ENCODE measurements around the gene PDE11A. TPM values are rescaled to one million over a fixed set of nuclear protein-coding genes. Genes with fewer than 3 reads are reported as not detected.

The PDE11A gene
- total RNA-seq, 6 experiments from 2014 or later, result 1.2 to 3.1 (median 1.4) TPM

DNA sequence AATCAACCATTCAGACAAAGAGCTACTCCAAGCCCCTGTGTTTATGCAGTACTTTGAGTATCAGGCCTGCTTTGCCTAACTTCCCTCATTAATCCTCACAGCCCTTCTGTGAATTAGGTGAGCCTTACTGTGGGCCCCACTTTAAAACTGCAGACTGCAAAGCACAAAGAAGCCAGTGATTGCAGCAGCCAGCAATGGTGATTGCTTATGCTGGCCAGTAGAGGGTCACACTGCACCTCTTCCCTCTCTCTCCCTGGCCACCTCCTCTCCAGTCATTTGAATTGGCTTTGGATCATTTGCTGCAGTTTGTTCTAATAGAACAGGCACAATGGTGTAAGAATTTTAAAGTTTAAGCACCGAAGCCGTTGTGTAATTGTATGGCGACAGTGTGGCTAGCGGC, 450.1 kb downstream of the PDE11A start:
- Mint-ChIP-seq H3K27ac (no peak overlapping the region), H3K4me3 (no peak overlapping the region), H3K27me3 (ENCODE audit: insufficient read depth) (no peaks in the 10 kb centered on the region; the same call in none of the 2 replicates), H3K9me3 (no peaks in the 10 kb centered on the region), H3K36me3 (ENCODE audit: low read depth) (no peaks in the 10 kb centered on the region), H3K4me1 (ENCODE audit: low read depth) (peaks cover 24% of the 10 kb centered on the region)
- no peak for DNase-seq
- TF ChIP-seq, protein P1, sequence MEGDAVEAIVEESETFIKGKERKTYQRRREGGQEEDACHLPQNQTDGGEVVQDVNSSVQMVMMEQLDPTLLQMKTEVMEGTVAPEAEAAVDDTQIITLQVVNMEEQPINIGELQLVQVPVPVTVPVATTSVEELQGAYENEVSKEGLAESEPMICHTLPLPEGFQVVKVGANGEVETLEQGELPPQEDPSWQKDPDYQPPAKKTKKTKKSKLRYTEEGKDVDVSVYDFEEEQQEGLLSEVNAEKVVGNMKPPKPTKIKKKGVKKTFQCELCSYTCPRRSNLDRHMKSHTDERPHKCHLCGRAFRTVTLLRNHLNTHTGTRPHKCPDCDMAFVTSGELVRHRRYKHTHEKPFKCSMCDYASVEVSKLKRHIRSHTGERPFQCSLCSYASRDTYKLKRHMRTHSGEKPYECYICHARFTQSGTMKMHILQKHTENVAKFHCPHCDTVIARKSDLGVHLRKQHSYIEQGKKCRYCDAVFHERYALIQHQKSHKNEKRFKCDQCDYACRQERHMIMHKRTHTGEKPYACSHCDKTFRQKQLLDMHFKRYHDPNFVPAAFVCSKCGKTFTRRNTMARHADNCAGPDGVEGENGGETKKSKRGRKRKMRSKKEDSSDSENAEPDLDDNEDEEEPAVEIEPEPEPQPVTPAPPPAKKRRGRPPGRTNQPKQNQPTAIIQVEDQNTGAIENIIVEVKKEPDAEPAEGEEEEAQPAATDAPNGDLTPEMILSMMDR (IDR thresholded peaks at IDR 0.05), result no peak

DNA sequence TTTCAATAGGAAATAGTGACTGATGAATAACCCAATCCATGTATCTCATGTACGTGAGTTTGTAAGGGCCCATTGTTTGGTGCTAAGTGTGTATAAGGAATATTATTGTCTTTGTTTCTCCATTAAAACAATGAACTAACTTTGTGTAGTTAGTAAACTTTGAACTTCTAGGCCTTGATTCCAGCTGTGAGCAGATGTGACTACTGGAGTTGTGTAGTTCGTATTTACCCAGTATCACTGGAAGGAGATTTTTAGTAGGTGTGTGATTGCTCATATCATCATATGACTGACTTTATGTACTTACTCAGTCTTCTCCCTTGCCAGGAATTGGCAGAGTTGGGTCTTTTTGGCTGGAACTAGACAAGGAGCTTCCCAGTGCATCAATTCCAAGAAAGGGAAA, 452.6 kb downstream of the PDE11A start:
- H3K4me1 Mint-ChIP-seq (ENCODE audit: low read depth), result peaks cover 6% of the 10 kb centered on the region; the same call in 1 of the 2 replicates
- no peaks in the 10 kb centered on the region for H3K36me3 Mint-ChIP-seq (ENCODE audit: low read depth)
- DNase-seq, result no peak
- TF ChIP-seq, protein P1 (IDR thresholded peaks at IDR 0.05), result no peak
- H3K4me3 Mint-ChIP-seq, result no peak overlapping the region
- H3K27me3 Mint-ChIP-seq (ENCODE audit: insufficient read depth), result no peaks in the 10 kb centered on the region; the same call in none of the 2 replicates
- no peaks in the 10 kb centered on the region for H3K9me3 Mint-ChIP-seq
- H3K27ac Mint-ChIP-seq, result no peak overlapping the region

DNA sequence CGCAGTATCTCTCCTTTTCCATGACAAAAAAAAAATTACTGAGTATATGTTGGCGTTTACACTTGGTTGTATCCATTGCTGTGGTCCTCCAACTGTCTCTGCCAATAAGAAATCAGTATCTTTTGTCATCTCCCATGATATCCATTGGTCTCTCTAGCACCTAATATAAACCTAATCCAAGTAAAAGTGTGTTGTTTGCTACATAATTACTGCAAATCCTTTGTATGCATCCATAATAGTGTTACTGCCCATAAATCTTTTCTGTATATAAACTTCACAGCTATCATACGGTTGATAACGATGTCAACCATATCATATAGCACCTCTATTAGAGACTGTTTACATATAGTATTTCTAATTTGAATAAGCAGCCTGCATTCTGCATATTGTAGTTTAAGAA, 453.1 kb downstream of the PDE11A start:
- Mint-ChIP-seq H3K27me3 (ENCODE audit: insufficient read depth) (no peaks in the 10 kb centered on the region; the same call in none of the 2 replicates), H3K4me3 (peak overlapping the region; percentile 97; the same call in 1 of the 2 replicates), H3K36me3 (ENCODE audit: low read depth) (no peaks in the 10 kb centered on the region)

DNA sequence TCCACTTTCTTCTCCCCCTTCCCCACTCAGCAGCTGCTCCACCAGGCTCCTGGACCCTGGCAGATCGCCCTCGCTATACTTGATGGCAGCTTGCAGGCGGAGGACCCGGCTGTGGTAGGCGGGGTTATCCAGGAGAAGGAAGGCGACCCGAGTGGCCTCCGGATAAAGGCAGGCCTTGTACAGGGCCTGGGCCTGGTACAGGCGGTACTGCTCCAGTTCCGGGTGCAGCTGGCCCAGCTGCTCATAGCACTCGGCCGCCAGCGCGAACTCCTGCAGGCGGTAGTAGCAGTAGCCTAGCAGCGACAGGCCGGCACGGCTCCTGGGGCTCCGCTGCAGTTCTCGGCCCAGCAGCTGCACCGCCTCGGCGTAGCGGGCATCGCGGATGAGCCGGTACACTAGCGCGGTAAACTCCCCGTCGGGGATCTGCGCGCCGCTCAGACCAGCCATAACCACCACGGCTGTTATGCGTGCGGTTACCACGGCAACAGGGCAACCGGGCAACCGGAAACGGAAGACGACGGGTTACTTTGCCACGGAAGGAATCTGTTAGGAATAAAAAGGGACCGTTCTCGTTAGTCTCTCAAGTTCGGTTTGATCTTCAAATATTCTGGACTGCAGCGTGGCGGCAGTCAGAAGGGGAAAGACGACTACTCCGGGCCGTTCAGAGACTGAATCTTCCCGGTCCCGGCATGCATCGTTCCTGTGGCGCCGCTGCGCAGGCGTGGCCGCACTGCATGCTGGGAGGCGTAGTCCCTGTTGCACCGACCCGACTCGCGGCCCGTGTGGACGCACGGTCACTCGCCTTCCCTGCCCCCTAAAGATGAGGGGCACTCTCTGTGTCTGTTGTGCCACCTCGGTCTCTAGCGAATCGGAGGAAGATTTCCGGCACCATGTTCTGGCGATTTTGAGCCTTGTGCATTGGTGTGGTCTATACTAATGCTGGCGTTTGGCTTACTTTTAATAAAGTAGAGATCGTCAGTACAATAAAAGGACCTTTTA, 454.0 kb downstream of the PDE11A start:
- no peaks in the 10 kb centered on the region; the same call in none of the 2 replicates for H3K27me3 Mint-ChIP-seq (ENCODE audit: insufficient read depth)
- no peaks in the 10 kb centered on the region for H3K36me3 Mint-ChIP-seq (ENCODE audit: low read depth)
- DNase-seq, result peak; percentile 83
- TF ChIP-seq, protein P1 (IDR thresholded peaks at IDR 0.05), result no peak
- peaks cover 6% of the 10 kb centered on the region; the same call in 1 of the 2 replicates for H3K4me1 Mint-ChIP-seq (ENCODE audit: low read depth)
- no peaks in the 10 kb centered on the region for H3K9me3 Mint-ChIP-seq
- H3K27ac Mint-ChIP-seq, result peak overlapping the region; percentile 100
- H3K4me3 Mint-ChIP-seq, result peak overlapping the region; percentile 97

More for the DNA sequence above, 453.1 kb downstream of the PDE11A start:
- Mint-ChIP-seq H3K9me3 (no peaks in the 10 kb centered on the region), H3K4me1 (ENCODE audit: low read depth) (peaks cover 6% of the 10 kb centered on the region; the same call in 1 of the 2 replicates), H3K27ac (no peak overlapping the region)
- TF ChIP-seq, protein P1 (IDR thresholded peaks at IDR 0.05), result no peak
- no peak for DNase-seq

DNA sequence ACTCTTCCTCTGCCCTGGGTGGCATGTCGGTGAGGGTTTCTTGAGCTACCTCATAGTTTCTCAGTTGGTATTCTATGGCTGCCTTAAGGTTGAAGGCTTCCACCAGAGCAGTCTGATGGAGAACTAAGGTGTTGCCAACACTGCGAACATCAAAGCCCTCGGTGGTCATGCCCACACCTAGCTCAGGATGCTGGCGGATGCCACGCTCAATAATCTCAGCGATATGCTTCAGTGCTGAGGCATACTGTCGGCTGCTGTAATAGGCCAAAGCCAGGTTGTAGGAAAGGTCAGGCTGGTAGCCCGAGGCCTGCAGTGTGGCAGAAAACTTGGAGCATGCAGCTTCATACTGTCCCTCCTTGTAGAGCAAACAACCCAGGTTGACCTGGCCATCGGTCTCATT, 454.7 kb downstream of the PDE11A start:
- DNase-seq, result no peak
- Mint-ChIP-seq H3K27ac (peak overlapping the region; percentile 100), H3K36me3 (ENCODE audit: low read depth) (no peaks in the 10 kb centered on the region), H3K4me3 (peak overlapping the region; percentile 97), H3K27me3 (ENCODE audit: insufficient read depth) (no peaks in the 10 kb centered on the region; the same call in 1 of the 2 replicates), H3K9me3 (no peaks in the 10 kb centered on the region), H3K4me1 (ENCODE audit: low read depth) (peaks cover 6% of the 10 kb centered on the region; the same call in 1 of the 2 replicates)
- TF ChIP-seq, protein P1 (IDR thresholded peaks at IDR 0.05), result no peak

Data from HFFc6 (cell line).